ENCODE data around the gene TRAF7.

- TF ChIP-seq POLR2AphosphoS5 (IDR thresholded peaks at IDR 0.05; ENCODE audit: low read depth, low read length) (no peak), SIN3A (IDR thresholded peaks at IDR 0.05; ENCODE audit: borderline replicate concordance, insufficient read depth, low read length) (no peak), REST (IDR thresholded peaks at IDR 0.05; ENCODE audit: insufficient read depth in 1 of 2, low read depth in 2 of 2, low read length in 2 of 2) (no peak), TAF1 (IDR thresholded peaks at IDR 0.05; ENCODE audit: borderline replicate concordance, insufficient read depth, low read length) (no peak), FOXP2 (optimal IDR thresholded peaks at IDR 0.05; ENCODE audit: borderline replicate concordance, extremely low read depth, extremely low read length, insufficient read depth) (no peak)
Measured at GRCh38 chr16:2208308-2208707, 52.7 kb downstream of the TRAF7 start.

Measured in PFSK-1 (cell line).